HT1080 (cell line): ENCODE data around the gene RBM14. TPM values are rescaled to one million over a fixed set of nuclear protein-coding genes. Genes with fewer than 3 reads are reported as not detected.

Source experiments
- small RNA-seq: library from RNA; depleted of rRNA; stranded (forward); fragments of <200 nt; gene quantifications from one replicate; pipeline ENCODE3, GENCODE V24; 2014
- total RNA-seq: library from RNA; depleted of rRNA; stranded (reverse); fragments of >200 nt; shearing (Covaris generic); gene quantifications from 2 replicates; pipeline ENCODE4 v1.2.3, GENCODE V29; 2014; rRNA removed

Gene RBM14
- total RNA-seq, 1 experiment from 2014 or later = 75.5 TPM

Small RNA genes lying within 50 kb of the gene (small RNA-seq; reads per million reads assigned to genes)
- gene RNU4-39P = not detected

Other genes with a start within 250 kb of the RBM14 start
- 0.37 and 0.68 TPM in 2 replicates for gene SLC29A2, start 244.9 kb upstream of the RBM14 start, total RNA-seq
- not detected in 2 replicates for gene NPAS4, start 195.6 kb upstream of the RBM14 start, total RNA-seq
- 84.2 and 120 TPM in 2 replicates for gene MRPL11, start 177.8 kb upstream of the RBM14 start, total RNA-seq
- gene PELI3, start 149.7 kb upstream of the RBM14 start, total RNA-seq = 9.7 and 9.8 TPM in 2 replicates
- 65.2 and 83.9 TPM in 2 replicates for gene DPP3, start 136.2 kb upstream of the RBM14 start, total RNA-seq
- 2.0 and 10.4 TPM in 2 replicates for gene BBS1, start 106.0 kb upstream of the RBM14 start, total RNA-seq
- 18.3 and 21.5 TPM in 2 replicates for gene ZDHHC24, start 70.6 kb upstream of the RBM14 start, total RNA-seq
- gene ACTN3, start 69.7 kb upstream of the RBM14 start, total RNA-seq = not detected in 2 replicates
- gene CTSF, start 48.0 kb upstream of the RBM14 start, total RNA-seq = 7.2 and 8.2 TPM in 2 replicates
- gene CCDC87, start 23.6 kb upstream of the RBM14 start, total RNA-seq = 0.03 TPM in 1 of 2 replicates, not detected in the other
- 12.6 and 13.2 TPM in 2 replicates for gene CCS, start 23.4 kb upstream of the RBM14 start, total RNA-seq
- 93.9 and 99.1 TPM in 2 replicates for gene RBM4, start 22.1 kb downstream of the RBM14 start, total RNA-seq
- 13.9 and 16.0 TPM in 2 replicates for gene RBM4B, start 61.3 kb downstream of the RBM14 start, total RNA-seq
- 79.1 and 122 TPM in 2 replicates for gene SPTBN2, start 112.6 kb downstream of the RBM14 start, total RNA-seq
- gene RCE1, start 226.8 kb downstream of the RBM14 start, total RNA-seq = 36.3 and 41.9 TPM in 2 replicates
- 67.7 and 77.1 TPM in 2 replicates for gene LRFN4, start 240.4 kb downstream of the RBM14 start, total RNA-seq